ENCODE results near the gene UBE2N. TPM values are rescaled to one million over a fixed set of nuclear protein-coding genes. Genes with fewer than 3 reads are reported as not detected.

UBE2N gene
- total and polyA plus RNA-seq, 2 donors (not counting 1 experiment from before 2014, with no cell fraction given) = 56.3 to 83.8 TPM

- Histone ChIP-seq H3K36me3 (replicated peaks in 1 of 2; ENCODE audit: control extremely low read depth in 1 of 2, control insufficient read depth in 1 of 2, extremely low read depth in 1 of 2, insufficient read depth in 2 of 2, low read length in 1 of 2) (no peaks in the 10 kb centered on the region), H3K4me1 (ENCODE audit: control insufficient read depth in 2 of 2, insufficient read depth in 2 of 2, low read length in 2 of 2) (no peaks in the 10 kb centered on the region), H3K4me3 (ENCODE audit: control extremely low read depth in 1 of 5, extremely low read depth in 1 of 5, insufficient read depth in 1 of 5, low read depth in 2 of 5, low read length in 4 of 5) (no peak overlapping the region), H2AFZ (ENCODE audit: insufficient read depth, low read depth, low read length, poor library complexity, severe bottlenecking) (no peak overlapping the region), H3K9ac (ENCODE audit: low read length) (no peak overlapping the region), H3K27ac (ENCODE audit: low read length in 2 of 2) (no peak overlapping the region), H3K9me3 (ENCODE audit: control extremely low read depth in 1 of 3, control insufficient read depth in 2 of 3, insufficient read depth in 1 of 3, low read length in 2 of 3) (no peaks in the 10 kb centered on the region), H3K27me3 (replicated peaks in 1 of 4; ENCODE audit: control extremely low read depth in 1 of 4, control insufficient read depth in 3 of 4, insufficient read depth in 4 of 4, low read length in 3 of 4) (no peaks in the 10 kb centered on the region), H3K4me2 (replicated peaks; ENCODE audit: low read depth, low read length, poor library complexity, severe bottlenecking) (no peak overlapping the region), H4K20me1 (ENCODE audit: control insufficient read depth, insufficient read depth, low read length, poor library complexity, severe bottlenecking) (no peaks in the 10 kb centered on the region), H3K79me2 (ENCODE audit: control insufficient read depth, insufficient read depth, low read length) (no peaks in the 10 kb centered on the region)
- no peak overlapping the region for H3K4me3 Mint-ChIP-seq
- ChIA-PET CTCF (interaction anchor here (1.5 kb wide), 1 partner anchor 42 kb away, joined by 3 read pairs; no protein-coding TSS in a partner anchor), POLR2A (no interaction called here)
- no peak for DNase-seq
- ATAC-seq (ENCODE audit: low read depth) = no peak
- H3K9me3 Mint-ChIP-seq (ENCODE audit: insufficient read depth) = no peaks in the 10 kb centered on the region
- WGBS (ENCODE audit: insufficient coverage) = 100% methylated on average over 2 of the region's 3 CpGs
- TF ChIP-seq EZH2 (IDR thresholded peaks at IDR 0.05; ENCODE audit: borderline replicate concordance, insufficient read depth, low read depth, low read length, poor library complexity, severe bottlenecking) = no peak
- TF ChIP-seq, protein P1, sequence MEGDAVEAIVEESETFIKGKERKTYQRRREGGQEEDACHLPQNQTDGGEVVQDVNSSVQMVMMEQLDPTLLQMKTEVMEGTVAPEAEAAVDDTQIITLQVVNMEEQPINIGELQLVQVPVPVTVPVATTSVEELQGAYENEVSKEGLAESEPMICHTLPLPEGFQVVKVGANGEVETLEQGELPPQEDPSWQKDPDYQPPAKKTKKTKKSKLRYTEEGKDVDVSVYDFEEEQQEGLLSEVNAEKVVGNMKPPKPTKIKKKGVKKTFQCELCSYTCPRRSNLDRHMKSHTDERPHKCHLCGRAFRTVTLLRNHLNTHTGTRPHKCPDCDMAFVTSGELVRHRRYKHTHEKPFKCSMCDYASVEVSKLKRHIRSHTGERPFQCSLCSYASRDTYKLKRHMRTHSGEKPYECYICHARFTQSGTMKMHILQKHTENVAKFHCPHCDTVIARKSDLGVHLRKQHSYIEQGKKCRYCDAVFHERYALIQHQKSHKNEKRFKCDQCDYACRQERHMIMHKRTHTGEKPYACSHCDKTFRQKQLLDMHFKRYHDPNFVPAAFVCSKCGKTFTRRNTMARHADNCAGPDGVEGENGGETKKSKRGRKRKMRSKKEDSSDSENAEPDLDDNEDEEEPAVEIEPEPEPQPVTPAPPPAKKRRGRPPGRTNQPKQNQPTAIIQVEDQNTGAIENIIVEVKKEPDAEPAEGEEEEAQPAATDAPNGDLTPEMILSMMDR (IDR thresholded peaks at IDR 0.05) = no peak
- H3K27me3 Mint-ChIP-seq = no peaks in the 10 kb centered on the region
- H3K27ac Mint-ChIP-seq = no peak overlapping the region
- intact Hi-C loops (cut with micrococcal nuclease) = no loop called here
- peaks cover 3% of the 10 kb centered on the region for H3K4me1 Mint-ChIP-seq
These were observed 19.8 kb upstream of the UBE2N start for GRCh38 chr12:93461503-93461902.

DNA sequence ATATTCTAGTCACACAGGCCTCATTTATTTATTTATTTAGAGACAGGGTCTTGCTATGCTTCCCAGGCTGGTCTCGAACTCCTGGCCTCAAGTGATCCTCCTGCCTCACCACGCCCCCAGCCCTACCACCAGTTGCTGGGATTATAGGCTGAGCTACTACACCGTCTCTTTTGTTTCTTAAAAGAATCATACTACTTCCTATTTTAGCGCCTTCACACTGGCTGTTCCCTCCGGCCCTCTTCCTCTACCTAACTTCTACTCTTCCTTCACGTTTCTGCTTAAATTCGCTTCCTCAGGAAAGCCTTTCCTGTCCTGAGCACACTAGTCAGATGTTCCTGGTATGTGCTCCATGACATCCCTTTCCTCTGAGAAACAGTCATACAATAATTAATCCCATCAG lies 19.2 kb upstream of the UBE2N start:
- DNase-seq (no peak), ATAC-seq (ENCODE audit: low read depth) (no peak)
- Histone ChIP-seq H3K9me3 (ENCODE audit: control extremely low read depth in 1 of 3, control insufficient read depth in 2 of 3, insufficient read depth in 1 of 3, low read length in 2 of 3) (no peaks in the 10 kb centered on the region), H2AFZ (ENCODE audit: insufficient read depth, low read depth, low read length, poor library complexity, severe bottlenecking) (no peak overlapping the region), H3K27me3 (replicated peaks in 1 of 4; ENCODE audit: control extremely low read depth in 1 of 4, control insufficient read depth in 3 of 4, insufficient read depth in 4 of 4, low read length in 3 of 4) (no peaks in the 10 kb centered on the region), H3K4me1 (ENCODE audit: control insufficient read depth in 2 of 2, insufficient read depth in 2 of 2, low read length in 2 of 2) (no peaks in the 10 kb centered on the region), H3K9ac (ENCODE audit: low read length) (no peak overlapping the region), H3K27ac (ENCODE audit: low read length in 2 of 2) (no peak overlapping the region), H3K79me2 (ENCODE audit: control insufficient read depth, insufficient read depth, low read length) (no peaks in the 10 kb centered on the region), H4K20me1 (ENCODE audit: control insufficient read depth, insufficient read depth, low read length, poor library complexity, severe bottlenecking) (no peaks in the 10 kb centered on the region), H3K4me3 (ENCODE audit: control extremely low read depth in 1 of 5, extremely low read depth in 1 of 5, insufficient read depth in 1 of 5, low read depth in 2 of 5, low read length in 4 of 5) (no peak overlapping the region), H3K36me3 (replicated peaks in 1 of 2; ENCODE audit: control extremely low read depth in 1 of 2, control insufficient read depth in 1 of 2, extremely low read depth in 1 of 2, insufficient read depth in 2 of 2, low read length in 1 of 2) (no peaks in the 10 kb centered on the region), H3K4me2 (replicated peaks; ENCODE audit: low read depth, low read length, poor library complexity, severe bottlenecking) (no peak overlapping the region)
- Mint-ChIP-seq H3K9me3 (ENCODE audit: insufficient read depth) (no peaks in the 10 kb centered on the region), H3K27me3 (no peaks in the 10 kb centered on the region), H3K4me1 (peaks cover 3% of the 10 kb centered on the region), H3K27ac (no peak overlapping the region), H3K4me3 (no peak overlapping the region)
- POLR2A ChIA-PET = no interaction called here
- CTCF ChIA-PET = interaction anchor here (1.5 kb wide), 1 partner anchor 42 kb away, joined by 3 read pairs; no protein-coding TSS in a partner anchor
- TF ChIP-seq, protein P1 (IDR thresholded peaks at IDR 0.05) = no peak
- TF ChIP-seq EZH2 (IDR thresholded peaks at IDR 0.05; ENCODE audit: borderline replicate concordance, insufficient read depth, low read depth, low read length, poor library complexity, severe bottlenecking) = no peak
- intact Hi-C loops (cut with micrococcal nuclease) = no loop called here
- 75% methylated on average over 7 of the region's 7 CpGs for WGBS (ENCODE audit: insufficient coverage)
